HG03571 (cell line): ENCODE results near the gene SUGCT.
"Not testable (repeated sequence)": the region's sequence is repeated elsewhere in the genome, so short reads cannot be mapped to it uniquely, and the experiment has no call there.

Experiments used
- ATAC-seq: cut with Tn5 transposase; IDR thresholded peaks from one replicate; pipeline ENCODE4 v1.9.1; 2021; ENCODE audit not compliant: unreplicated experiment

The SUGCT gene

GRCh38 chr7:40604601-40605438 is 470.0 kb downstream of the SUGCT start:
- peak; percentile 69 for ATAC-seq

GRCh38 chr7:40608321-40609075 is 473.7 kb downstream of the SUGCT start:
- no peak for ATAC-seq

GRCh38 chr7:40610461-40610860 is 475.7 kb downstream of the SUGCT start:
- ATAC-seq = no peak

- no peak for ATAC-seq
These were observed 476.5 kb downstream of the SUGCT start for GRCh38 chr7:40611095-40611871.

GRCh38 chr7:40612298-40612697 is 477.5 kb downstream of the SUGCT start:
- no peak for ATAC-seq

GRCh38 chr7:40619647-40620046 is 484.8 kb downstream of the SUGCT start:
- no peak for ATAC-seq

- no peak for ATAC-seq
These were observed 486.8 kb downstream of the SUGCT start for GRCh38 chr7:40621592-40621998.

GRCh38 chr7:40622941-40623501 is 488.2 kb downstream of the SUGCT start:
- no peak for ATAC-seq

- ATAC-seq = no peak
These were observed 489.1 kb downstream of the SUGCT start for GRCh38 chr7:40623863-40624262.

GRCh38 chr7:40627361-40627760 is 492.6 kb downstream of the SUGCT start:
- not testable (repeated sequence) for ATAC-seq

- ATAC-seq = no peak
These were observed 495.1 kb downstream of the SUGCT start for GRCh38 chr7:40629891-40630290.

- ATAC-seq = no peak
These were observed 499.3 kb downstream of the SUGCT start for GRCh38 chr7:40634118-40634517.

GRCh38 chr7:40638545-40639320 is 503.9 kb downstream of the SUGCT start:
- ATAC-seq = no peak

- no peak for ATAC-seq
These were observed 505.8 kb downstream of the SUGCT start for GRCh38 chr7:40640566-40640965.

GRCh38 chr7:40641701-40642100 is 506.9 kb downstream of the SUGCT start:
- ATAC-seq = no peak

- no peak for ATAC-seq
These were observed 508.9 kb downstream of the SUGCT start for GRCh38 chr7:40643664-40644063.

GRCh38 chr7:40644454-40645188 is 509.8 kb downstream of the SUGCT start:
- ATAC-seq = no peak

- no peak for ATAC-seq
These were observed 510.4 kb downstream of the SUGCT start for GRCh38 chr7:40645197-40645596.

- no peak for ATAC-seq
These were observed 511.9 kb downstream of the SUGCT start for GRCh38 chr7:40646717-40647116.

GRCh38 chr7:40647719-40648118 is 512.9 kb downstream of the SUGCT start:
- ATAC-seq = no peak
